Measurements from ENCODE around the gene RHOBTB3. TPM values are rescaled to one million over a fixed set of nuclear protein-coding genes. Genes with fewer than 3 reads are reported as not detected.

RHOBTB3 gene
- total and polyA plus RNA-seq, 12 donors, result 15.0 to 124 (median 90.4) TPM

DNA sequence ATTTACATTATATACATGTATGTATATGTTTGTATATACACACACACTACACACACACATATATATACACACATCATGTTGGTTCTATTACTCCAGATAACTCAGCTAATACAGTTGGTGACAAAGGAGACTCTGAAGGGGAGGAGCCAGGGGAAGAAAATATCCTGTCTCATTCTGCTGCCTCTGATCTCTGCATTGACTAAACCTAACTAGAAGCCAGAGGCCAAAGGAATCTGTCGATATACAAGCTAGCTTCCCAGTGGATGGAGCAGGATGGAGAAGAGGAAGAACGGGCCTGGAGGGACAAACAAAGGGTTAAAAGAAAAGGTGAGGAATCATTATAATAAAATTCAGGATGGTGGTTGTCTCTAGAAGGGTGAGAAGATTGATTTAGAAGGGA, 13.7 kb upstream of the RHOBTB3 start:
- ATAC-seq (no peak), DNase-seq (no peak)
- TF ChIP-seq, protein P1, sequence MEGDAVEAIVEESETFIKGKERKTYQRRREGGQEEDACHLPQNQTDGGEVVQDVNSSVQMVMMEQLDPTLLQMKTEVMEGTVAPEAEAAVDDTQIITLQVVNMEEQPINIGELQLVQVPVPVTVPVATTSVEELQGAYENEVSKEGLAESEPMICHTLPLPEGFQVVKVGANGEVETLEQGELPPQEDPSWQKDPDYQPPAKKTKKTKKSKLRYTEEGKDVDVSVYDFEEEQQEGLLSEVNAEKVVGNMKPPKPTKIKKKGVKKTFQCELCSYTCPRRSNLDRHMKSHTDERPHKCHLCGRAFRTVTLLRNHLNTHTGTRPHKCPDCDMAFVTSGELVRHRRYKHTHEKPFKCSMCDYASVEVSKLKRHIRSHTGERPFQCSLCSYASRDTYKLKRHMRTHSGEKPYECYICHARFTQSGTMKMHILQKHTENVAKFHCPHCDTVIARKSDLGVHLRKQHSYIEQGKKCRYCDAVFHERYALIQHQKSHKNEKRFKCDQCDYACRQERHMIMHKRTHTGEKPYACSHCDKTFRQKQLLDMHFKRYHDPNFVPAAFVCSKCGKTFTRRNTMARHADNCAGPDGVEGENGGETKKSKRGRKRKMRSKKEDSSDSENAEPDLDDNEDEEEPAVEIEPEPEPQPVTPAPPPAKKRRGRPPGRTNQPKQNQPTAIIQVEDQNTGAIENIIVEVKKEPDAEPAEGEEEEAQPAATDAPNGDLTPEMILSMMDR (IDR thresholded peaks at IDR 0.05), result no peak
- Histone ChIP-seq H3K27me3 (no peaks in the 10 kb centered on the region), H3K4me1 (peaks cover 0 to 30% (median 19%) of the 10 kb centered on the region in 9 donors), H3K27ac (no peak overlapping the region), H3K36me3 (no peaks in the 10 kb centered on the region), H3K9me3 (peaks cover 0 to 3% (median 0%) of the 10 kb centered on the region in 11 donors), H3K4me3 (no peak overlapping the region)
- intact Hi-C loops (cut with DNase I), result loop anchor here in 1 of 10 donors (5.0 kb wide), 1 partner anchor 50 kb away; no protein-coding TSS in a partner anchor
- whole genome bisulfite sequencing, 2 donors, result 80 to 82% methylated on average over 2 of the region's 2 CpGs

DNA sequence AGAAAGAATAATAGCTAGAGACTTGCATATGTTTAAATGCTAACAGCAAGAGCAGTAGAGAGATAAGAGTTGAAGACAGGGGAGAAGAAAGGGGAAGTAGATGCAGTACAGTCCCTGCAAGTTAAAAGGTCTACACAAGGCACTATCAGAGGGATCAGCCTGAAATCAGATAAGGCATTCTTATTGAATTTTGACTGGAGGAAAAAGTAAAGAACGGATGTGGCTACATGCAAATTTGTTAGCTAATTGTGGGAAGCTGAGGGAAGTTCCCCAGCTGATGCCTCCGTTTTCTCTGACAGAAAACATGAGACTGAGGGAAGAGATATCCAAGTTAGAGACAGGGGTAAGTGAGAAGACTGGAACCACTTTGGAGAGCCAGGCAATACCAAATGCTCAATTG, 12.9 kb upstream of the RHOBTB3 start:
- intact Hi-C loops (cut with DNase I), result loop anchor here in 1 of 10 donors (5.0 kb wide), 1 partner anchor 51 kb away; no protein-coding TSS in a partner anchor
- no peaks in the 10 kb centered on the region for H3K36me3 ChIP-seq
- TF ChIP-seq, protein P1 (IDR thresholded peaks at IDR 0.05), result no peak
- no peak overlapping the region for H3K27ac ChIP-seq
- no peaks in the 10 kb centered on the region for H3K27me3 ChIP-seq
- H3K4me1 ChIP-seq, result peaks cover 0 to 32% (median 21%) of the 10 kb centered on the region in 9 donors
- DNase-seq (no peak), ATAC-seq (no peak)
- no peak overlapping the region for H3K4me3 ChIP-seq
- 66 to 82% methylated on average over 2 of the region's 2 CpGs for WGBS, 2 donors
- H3K9me3 ChIP-seq, result peaks cover 0 to 2% (median 0%) of the 10 kb centered on the region in 11 donors

DNA sequence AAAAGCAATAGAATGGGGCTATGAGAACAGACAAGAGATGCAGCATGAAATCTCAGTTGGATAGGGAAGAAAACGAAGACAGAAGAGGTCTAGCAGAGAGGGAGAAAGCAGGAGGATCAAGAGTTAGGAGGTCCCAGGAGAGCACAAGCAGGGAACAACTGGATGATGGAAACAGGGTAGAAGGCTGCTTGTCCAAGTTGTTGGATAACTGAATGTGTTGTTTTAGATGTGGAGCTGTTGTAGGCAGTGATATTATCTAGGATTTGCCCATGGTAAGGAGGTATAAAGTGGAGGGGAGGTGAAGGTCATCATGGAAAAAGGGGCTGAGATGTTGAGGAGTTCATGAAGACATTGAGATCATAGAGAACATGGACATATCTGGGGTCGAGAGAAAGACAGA, 12.4 kb upstream of the RHOBTB3 start:
- Histone ChIP-seq H3K4me1 (peaks cover 0 to 38% (median 27%) of the 10 kb centered on the region in 9 donors), H3K27ac (no peak overlapping the region), H3K36me3 (no peaks in the 10 kb centered on the region), H3K9me3 (no peaks in the 10 kb centered on the region), H3K27me3 (no peaks in the 10 kb centered on the region), H3K4me3 (no peak overlapping the region)
- ATAC-seq (no peak), DNase-seq (no peak)
- intact Hi-C loops (cut with DNase I), result loop anchor here in 1 of 10 donors (5.0 kb wide), 1 partner anchor 51 kb away; no protein-coding TSS in a partner anchor
- TF ChIP-seq, protein P1 (IDR thresholded peaks at IDR 0.05), result no peak
- WGBS, 2 donors, result 89 to 93% methylated on average over 2 of the region's 2 CpGs

DNA sequence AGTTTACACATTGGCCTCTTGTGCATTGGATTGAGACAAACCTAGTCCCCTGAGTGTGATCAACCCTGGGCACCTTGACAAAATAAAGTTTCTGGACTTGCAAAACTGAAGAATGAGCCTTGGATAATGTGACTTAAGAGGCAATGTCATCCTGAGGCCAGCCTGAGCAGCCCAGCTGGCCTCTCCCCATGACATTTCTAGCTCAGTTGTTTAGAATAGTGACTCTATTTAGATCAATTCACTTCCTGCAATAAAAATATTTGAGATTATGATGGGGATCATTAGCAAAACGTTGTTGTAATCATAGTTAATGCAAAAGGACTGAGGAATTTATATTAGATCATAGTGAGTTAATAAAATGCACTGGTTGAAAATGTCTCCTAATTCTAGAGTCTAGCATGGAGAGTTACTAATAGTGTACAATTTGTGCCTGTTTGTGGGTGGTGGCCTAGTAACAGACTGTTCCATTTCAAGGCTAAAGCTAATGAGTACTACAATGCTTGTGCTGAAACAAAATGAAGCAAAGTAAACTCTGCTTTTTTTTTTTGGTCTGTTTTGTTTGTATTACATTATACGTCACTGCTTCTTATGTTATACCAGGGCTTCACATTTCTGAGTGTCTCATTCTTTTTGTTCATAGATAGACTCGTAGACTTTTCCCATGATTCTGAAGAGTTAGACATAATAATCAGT, 10.9 kb upstream of the RHOBTB3 start:
- ATAC-seq, result peak in 6 of 8 donors; percentile 34 to 93 (median 64)
- no peaks in the 10 kb centered on the region for H3K36me3 ChIP-seq
- H3K27me3 ChIP-seq, result no peaks in the 10 kb centered on the region
- peaks cover 0 to 40% (median 32%) of the 10 kb centered on the region in 9 donors for H3K4me1 ChIP-seq
- 68 to 69% methylated on average over 3 of the region's 3 CpGs for WGBS, 2 donors
- no peak for DNase-seq
- H3K9me3 ChIP-seq, result no peaks in the 10 kb centered on the region
- no peak overlapping the region for H3K4me3 ChIP-seq
- H3K27ac ChIP-seq, result peak overlapping the region in 3 of 10 donors; percentile 1 to 29 (median 18)
- TF ChIP-seq, protein P1 (IDR thresholded peaks at IDR 0.05), result no peak
- intact Hi-C loops (cut with DNase I), result loop anchor here in 1 of 10 donors (10.0 kb wide), 1 partner anchor 55 kb away; no protein-coding TSS in a partner anchor
